8988T (cell line): ENCODE data around the gene RBFOX1.
"Not testable (repeated sequence)": the region's sequence is repeated elsewhere in the genome, so short reads cannot be mapped to it uniquely, and the experiment has no call there.

Source experiments
- DNase-seq: peaks from one replicate; pipeline ENCODE4 v3.0.0; 2011

RBFOX1 gene

DNA sequence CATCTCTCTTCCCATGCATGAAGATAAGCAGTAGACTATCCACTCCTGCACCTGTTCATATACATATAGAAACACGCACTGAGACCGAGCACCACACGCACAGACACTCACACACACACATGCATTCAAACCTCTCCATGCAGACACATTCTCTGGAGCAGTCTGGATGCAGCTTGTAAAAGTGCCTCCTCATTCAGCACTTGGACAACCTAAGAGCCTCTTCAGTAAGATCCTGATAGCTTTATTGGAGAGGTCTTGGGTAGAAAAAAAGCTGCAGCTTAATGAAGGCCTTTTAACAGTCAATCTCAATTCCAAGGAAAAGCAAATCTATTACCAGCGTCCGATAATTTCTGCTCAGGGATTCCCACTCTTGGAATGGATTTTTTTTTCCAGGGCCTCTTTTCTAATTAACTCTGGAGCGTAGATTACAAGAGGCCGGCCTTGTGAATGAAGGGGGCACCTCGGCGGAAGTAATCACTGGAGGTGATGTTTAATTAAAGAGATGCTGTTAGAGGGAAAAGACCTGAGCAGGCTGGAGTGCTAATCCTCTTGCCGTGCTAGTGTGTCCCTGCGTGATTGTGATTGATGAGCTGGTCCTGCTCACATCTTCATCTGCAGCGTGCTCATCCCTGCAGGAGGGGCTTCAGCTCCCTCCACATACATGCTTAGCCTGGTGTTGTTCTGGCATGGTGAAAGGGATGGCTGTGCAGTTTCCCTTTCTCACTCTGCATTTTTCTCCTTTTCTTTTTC lies 155.1 kb downstream of the RBFOX1 start:
- DNase-seq: no peak

DNA sequence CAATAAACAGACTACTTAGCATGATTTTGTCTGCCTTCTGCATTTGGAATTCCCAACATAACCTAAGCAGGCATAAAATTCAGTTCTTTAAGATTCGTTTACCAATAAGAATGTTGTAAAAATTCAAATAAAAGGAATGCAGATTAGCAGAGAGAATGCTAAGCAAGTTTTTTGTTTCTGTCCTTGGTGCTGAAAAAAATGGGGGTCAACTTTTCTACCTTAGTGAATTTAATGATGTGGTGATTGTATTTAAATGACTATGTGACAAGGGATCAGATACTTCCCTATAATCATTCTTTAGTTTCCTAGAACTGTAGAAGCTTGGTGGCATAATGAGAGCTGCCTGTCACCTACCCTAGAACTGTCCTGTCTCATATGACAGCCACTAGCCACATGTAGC lies 159.5 kb downstream of the RBFOX1 start:
- no peak for DNase-seq

DNA sequence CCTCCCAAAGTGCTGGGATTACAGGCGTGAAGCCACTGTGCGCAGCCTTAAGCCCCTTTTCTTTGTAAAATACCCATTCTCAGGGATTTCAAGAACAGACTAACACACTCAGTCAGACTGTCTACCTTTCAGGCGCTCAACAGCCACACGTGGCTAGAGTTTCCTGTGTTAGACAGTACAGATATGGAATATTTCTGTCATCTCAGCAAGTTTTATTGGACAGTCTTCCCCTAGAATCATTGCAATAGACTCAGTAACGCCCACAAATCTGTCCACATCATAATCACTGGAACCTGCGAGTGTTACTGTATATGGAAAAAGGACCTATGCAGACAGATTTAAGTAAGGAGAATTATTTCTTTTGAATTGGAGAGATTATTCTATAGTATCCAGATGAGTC lies 160.5 kb downstream of the RBFOX1 start:
- DNase-seq: no peak

DNA sequence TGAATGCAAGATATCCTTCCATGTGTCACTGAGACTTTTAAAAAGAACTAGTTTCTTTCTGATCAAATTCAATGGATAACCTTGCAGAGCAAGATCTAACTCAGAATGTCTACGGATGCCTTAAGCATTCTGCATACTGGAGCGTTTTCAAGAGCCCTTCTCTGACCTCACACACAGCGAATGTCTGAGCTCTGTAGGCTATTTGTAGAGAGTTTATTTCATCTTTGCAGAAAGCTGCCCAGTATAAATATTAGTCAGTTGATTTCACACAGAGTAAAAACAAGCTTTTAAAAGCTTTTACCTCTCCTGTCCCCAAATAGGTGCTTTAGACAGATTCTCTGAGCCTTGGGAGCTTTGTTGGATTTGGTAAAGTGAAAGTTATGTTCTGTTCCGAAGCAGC lies 165.0 kb downstream of the RBFOX1 start:
- no peak for DNase-seq

DNA sequence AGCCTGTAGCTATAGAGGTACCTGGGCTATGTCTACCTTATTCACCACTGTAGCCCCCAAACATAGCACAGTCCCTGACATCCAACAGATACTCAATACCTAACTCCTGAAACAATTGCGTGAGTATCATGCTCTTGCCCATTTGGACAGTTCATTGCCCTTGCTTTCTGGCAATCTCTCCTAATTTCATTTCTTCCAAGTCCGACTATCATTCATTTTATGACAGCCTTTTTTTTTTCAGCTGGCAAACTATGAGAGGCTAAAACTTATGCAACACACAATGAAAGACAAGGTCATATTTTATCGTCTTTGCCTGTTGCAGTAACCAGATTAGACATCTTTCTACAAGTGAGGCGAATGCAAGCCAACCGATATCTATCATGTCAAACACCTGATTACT lies 169.2 kb downstream of the RBFOX1 start:
- DNase-seq: no peak

DNA sequence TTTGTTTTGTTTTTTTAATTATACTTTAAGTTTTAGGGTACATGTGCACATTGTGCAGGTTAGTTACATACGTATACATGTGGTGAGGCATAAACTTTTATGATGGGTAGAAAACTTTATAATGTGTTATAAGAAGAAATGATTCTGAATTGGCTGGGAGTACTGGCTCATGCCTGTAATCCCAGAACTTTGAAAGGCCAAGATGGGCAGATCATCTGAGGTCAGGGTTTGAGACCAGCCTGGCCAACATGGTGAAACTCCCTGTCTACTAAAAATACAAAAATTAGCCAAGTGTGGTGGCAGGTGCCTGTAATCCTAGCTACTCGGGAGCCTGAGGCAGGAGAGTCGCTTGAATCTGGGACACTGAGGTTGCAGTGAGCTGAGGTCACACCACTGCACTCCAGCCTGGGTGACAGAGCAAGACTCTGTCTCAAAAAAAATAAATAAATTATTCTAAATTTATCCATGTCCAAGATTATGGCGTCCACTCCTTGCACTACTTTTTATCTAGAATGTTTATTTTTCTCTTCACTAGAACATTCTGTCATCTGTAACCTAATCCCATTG lies 170.0 kb downstream of the RBFOX1 start:
- DNase-seq: not testable (repeated sequence)

DNA sequence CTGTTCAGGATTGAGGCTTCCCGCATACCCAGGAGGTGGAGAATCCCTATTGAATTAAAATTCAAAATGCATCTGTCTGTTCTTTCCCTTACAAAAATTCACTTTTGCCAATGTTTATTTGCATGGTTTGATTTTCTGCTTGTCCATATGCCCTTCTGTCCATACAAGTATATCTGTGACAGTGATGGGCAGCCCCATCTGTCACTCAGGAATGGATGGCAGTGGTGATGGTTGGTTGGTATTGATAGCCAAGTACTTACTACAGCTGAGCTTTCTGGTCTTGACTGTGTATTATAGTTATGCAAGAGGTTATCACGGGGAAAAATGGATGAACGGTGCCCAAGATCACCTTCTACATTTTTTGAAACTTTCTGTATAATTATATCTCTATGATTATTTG lies 171.0 kb downstream of the RBFOX1 start:
- no peak for DNase-seq

DNA sequence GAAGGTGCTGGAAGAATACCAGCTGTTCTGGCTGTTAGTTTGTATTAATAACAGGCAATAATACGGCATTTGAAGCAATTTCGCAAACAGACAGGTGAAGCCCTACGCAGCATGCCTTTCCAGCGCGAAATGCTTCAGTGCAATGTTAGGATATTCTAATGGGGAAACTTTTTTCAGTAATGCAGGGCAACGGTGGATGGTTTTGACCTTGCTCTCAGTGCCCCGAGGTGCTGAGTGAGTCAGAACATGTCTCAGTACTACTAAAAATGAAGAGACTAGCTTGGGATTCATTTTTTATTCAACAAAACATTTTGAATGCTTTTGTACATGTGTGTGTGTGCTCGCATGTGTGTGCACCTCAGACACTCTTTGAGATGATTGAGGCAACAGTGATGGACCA lies 172.2 kb downstream of the RBFOX1 start:
- DNase-seq: no peak

DNA sequence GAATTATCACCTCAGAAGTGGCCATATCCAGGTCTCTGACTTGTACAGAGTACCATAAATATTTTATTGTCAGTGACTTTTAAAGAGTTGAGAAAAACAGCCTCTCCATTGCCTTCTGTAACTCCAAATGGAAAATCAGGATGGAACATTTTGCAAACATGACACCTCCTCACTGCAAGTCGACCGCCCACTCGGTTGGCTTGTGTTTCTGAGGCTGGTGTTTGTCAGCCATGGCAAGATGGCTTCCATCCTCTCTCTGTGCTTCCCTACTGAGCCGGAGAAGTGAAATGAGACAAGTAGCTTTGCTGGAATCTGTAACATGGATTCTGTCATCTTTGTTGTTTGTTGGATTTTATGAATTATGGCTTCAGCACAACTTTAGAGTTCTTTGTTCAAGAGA lies 172.8 kb downstream of the RBFOX1 start:
- no peak for DNase-seq

DNA sequence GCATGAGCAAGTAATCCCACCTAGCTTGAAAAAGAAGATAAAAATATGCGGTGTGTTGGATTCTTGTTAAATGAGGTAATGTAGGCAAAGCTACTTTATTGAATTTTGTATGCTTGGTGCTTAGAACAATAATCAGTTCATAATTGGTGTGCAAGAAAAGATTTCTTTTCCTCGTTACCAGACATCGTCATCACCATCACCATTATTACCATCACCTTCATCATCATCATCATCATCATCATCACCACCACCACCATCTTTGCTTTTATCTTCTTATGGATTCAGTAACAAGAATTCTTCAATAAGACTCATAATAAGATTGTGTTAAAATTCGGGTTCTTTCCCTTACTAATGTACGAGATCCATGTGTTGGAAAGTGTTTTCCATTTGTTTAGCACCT lies 173.7 kb downstream of the RBFOX1 start:
- no peak for DNase-seq

DNA sequence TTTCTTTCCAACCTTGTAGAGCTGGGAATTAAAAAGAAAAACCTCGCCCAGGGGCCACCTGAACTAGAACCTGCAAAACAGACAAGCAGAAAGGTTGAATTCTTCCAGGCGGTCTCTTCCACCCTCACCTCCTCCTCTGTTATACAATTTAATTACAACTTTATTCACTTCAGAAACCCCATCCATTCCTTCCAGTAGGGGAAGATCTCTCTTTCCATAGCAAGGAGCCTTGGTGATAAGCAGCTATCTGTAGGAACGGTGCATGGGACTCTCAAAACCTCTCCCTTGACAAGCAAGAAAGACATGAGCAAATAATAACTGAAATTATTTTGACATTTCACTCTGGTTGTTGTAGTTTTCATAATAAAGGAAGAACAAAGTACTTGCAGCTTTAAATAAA lies 176.0 kb downstream of the RBFOX1 start:
- DNase-seq: no peak

DNA sequence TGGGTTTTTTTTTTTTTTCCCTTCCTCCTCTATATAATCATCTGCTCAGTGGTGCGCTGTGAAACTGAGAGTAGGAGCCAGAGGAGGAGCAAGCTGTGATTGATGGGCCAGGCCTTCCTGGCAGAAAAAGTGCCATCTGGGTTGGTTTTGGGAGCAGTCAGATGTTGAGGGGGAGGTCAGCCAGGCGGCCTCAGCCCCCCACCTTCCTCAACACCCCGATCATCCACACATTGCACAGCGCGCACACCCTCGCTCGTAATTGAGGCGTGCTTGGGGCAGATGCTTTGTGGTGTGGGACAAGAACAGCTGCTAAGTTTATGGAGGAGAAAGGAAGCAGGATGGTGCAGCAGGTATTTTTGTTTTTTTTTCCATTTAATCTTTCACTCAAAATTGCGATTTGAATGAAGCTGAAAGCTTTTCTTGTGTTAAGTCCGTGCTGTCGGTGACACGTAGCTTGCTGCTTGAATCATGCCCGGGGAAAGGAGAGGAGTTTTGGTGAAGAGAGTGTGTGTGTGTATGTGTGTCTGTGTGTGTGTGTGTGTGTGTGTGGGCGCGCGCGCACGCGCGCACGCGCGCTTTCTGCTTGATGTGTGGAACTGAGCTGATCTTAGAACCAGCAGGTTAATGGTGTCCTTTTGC lies 177.4 kb downstream of the RBFOX1 start:
- no peak for DNase-seq

DNA sequence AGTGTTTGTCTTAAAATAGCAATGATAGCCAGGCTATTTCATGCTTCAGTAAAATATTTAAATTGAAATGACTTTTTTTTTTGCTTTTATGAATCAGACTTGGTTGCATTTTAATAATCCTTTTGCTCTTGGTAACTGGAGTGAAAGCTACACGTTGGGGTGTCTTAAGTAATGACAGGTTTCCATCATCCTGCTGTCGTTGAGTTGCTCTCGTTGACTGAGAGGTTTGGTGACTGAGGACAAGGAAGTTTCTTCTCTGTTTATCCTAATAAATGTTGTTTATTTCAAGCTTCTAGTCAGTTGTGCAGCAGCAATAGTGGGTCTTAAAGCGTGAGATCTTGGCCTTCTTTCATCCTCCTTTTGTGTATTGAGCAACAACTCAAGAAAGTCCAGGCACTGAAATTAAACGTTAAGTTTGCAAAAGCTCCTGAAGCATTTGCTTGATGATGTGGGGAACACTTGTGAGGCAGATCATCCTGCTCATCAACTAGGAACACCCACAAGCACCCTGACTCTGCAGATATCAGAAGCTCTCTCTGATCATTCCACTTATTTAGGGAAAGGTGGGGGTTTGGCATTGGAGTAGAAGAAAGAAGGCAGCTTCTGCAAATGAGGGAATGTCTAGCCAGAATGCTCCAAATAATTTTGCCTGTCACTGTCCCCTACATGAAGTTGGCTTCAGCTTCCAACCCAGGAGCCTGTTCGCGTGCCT lies 179.1 kb downstream of the RBFOX1 start:
- no peak for DNase-seq

DNA sequence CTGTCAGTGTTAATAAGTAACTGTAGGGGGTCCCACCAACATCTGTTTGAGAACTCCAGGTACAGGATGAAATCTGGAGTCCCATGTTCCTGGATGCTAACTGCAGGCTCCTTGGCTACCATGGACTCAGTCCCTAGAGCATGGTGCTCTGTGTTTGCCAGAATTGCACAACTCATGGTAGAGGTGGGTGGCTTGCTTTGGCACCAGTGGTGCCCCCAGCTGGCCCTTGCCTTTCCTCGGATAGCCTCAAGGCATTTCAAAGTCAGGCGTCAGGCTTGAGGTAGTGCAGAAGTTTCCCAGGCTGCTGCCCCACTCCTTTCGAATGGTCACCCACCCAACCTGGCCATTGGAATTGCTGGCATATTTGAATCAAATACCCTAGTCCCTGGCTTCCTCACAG lies 179.9 kb downstream of the RBFOX1 start:
- no peak for DNase-seq

DNA sequence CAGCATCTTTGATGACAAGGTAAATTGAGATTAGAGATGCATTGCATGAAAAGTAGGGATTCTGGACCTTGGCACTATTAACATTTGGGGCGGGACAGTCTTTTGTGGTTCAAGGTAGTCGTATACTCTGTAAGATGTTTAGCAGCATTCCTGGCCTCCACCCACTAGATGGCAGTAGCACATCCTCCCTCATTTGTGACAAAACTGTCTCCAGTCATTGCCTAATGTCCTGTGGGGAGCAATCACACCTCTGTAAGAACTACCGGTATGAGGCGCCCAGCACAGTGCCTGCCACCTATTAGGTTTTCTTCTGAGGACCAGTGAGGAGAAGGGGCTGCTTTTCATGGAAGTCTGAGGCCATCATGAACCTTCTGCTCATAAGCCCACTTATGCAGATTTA lies 180.8 kb downstream of the RBFOX1 start:
- DNase-seq: no peak

DNA sequence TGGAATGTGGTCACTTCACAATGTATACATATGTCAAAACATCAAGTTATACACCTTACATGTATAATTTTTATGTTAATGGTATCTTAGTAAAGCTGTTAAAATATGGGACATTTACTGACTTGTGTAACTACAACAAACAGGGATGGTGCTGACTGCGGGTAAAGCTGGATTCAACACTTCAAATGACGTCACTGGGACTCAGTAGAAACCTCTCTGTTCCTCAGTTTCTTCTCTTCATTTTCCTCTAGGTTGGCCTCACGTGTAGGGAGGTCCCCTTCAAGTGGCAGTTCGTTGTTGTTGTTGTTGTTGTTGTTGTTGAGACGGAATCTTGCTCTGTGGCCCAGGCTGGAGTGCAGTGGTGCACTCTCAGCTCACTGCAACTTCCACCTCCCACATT lies 182.9 kb downstream of the RBFOX1 start:
- DNase-seq: no peak

DNA sequence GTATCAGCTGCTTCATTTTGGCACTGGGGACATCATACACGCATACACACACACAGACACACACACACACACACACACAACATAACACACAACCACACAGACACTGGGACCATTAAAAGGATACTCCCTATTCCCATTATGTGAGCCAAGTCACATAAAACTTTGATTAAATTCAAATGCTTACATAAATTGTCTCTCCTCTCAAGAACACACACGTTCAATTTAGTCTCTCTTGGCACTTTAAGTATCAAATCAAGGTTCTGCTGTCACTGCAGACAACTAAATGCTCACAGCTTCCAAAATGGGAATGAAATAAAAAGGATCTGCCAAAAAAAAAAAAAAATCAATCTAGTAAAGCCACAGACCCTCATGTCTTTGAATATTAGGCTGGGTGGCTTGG lies 184.9 kb downstream of the RBFOX1 start:
- DNase-seq: no peak

DNA sequence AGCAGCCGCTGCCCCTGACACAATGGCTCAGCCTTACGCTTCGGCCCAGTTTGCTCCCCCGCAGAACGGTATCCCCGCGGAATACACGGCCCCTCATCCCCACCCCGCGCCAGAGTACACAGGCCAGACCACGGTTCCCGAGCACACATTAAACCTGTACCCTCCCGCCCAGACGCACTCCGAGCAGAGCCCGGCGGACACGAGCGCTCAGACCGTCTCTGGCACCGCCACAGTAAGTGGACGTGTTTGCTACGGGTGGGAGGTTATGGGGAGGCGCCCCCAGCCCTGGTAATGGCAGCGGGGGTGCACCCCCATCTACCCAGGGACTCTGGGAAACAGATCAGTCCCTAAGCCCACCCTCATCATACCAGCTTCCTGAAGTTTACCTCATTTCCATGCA lies 185.5 kb downstream of the RBFOX1 start:
- DNase-seq: no peak

DNA sequence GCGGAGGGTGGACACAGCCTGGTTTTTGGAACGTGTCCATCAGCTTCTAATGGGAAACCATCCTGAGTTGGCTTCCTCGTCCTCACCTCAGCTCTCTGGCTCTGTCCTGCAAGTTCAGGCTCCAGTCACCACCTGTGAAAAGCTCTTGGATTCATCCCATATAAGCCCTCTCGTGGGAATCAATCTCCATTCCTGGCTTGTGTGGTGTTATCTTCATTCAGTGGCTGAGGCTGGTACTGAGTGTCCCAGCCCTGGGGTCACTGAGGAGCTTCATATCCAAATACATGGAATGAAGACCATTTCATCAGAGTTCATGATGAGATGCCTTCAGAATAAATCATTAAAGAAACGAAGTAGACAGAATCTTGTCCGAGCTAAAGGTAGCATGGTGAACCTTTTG lies 189.2 kb downstream of the RBFOX1 start:
- no peak for DNase-seq

DNA sequence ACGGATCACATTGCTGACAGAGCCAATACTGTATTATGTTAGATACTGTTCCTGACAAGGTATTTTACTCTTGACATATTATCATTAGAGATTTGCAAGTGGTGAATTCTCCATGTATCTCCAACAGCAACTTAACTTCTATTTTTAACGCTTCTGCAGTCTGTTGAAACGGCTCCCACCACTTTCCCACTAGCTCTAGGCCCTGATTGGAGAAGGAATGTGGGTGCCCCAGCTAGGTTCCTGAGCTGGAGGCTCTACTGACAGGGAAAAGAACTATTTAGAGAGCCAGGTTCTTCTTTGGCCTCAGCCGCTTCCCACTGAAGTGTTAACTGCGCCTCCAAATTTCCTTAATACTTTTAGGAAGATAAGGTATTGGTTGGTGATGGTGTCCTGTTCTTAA lies 191.8 kb downstream of the RBFOX1 start:
- no peak for DNase-seq

DNA sequence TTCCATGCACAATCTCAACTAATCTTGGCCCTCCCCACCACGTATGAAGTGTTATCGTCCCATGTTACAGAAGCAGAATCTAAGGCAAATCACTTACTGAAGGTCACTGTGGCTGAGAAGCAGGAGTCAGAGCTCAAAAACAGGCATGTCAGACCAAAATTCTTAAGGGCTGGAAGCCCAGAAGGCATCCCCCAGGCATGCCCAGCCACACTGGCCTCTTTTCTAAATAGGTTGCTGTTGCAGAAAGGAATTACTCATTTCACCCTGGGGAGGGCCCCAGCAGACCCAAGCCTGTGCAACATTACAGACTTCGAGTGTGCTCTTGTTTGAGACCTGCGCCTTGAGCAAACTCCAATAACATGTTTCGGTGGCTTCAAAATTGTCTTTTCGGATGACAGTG lies 194.1 kb downstream of the RBFOX1 start:
- no peak for DNase-seq

DNA sequence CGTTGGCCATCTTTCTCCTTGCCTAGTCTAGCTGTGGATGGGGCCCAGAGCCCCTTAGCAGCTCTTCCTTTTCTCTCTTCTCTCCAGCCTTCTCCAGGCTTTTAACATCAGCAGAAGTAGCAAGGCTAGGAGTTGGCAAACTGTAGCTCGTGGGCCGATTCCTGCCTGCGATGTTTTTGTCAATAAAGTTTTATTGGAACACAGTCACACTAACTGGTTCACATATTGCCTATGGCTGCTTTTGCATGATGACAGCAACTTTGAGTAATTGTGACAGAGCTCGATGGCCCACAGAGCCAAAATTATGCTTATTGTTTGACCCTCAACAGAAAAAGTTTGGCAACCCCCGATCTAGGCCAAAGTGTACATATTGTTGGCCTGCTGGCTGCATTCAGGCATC lies 199.9 kb downstream of the RBFOX1 start:
- DNase-seq: no peak

DNA sequence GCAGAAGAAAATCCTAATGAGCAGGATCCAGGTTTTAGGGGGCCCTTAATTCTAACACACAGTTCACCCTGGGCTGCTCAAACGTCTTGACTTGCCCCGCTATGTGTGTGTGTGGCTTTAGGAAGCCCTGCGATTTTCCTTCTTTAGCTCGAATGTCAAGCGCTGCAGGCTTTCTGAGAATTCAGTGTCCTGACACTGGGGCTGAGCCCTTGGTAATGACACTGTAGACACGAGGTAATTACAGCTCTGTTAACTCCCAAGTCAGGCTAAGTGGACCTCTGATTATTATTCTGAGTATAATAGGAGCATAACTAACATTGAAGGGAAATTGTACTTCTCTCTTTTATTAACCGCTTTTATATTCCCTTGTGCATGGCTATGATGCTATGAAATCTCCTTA lies 202.1 kb downstream of the RBFOX1 start:
- no peak for DNase-seq

DNA sequence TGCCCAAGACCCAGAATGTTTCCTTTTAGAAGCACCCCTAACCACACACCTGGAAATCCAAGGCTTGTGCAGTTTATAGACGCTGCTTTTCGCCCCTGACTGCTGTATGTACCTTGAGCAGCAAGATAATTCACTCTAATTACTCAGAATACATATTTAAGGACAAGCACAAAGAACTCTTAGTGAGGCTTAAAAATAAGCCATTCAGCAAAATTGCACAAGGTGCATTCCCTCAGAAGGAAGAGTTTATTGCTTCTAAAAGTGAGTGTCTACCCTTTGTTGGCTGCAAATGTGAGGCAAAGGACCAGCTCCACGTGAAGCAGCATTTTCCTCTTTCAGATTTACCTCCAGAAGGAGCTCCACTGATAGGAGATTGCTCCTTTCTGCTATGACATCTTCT lies 208.4 kb downstream of the RBFOX1 start:
- DNase-seq: no peak
